Stimulated activated CD4-positive, alpha-beta T cell treated with anti-CD3 and anti-CD28 coated beads, Interleukin-4, amount 100 ng/mL, for 1 hour (primary cell): Measurements from ENCODE around the gene PLG.
"Not testable (repeated sequence)": the region's sequence is repeated elsewhere in the genome, so short reads cannot be mapped to it uniquely, and the experiment has no call there.

Source experiments
- DNase-seq: peaks from one replicate; pipeline ENCODE4 v3.0.0-alpha.2; 2020

PLG gene

GRCh38 chr6:160701918-160702680 is at the start of gene PLG:
Gene PLG (plus strand): TSS chr6:160702244. CDS start chr6:160702305, 61 bp downstream.
- DNase-seq: not testable (repeated sequence)

GRCh38 chr6:160659562-160659961 is 42.5 kb upstream of the PLG start:
- DNase-seq: no peak

GRCh38 chr6:160661216-160661615 is 40.8 kb upstream of the PLG start:
- no peak for DNase-seq

- no peak for DNase-seq
Observed at GRCh38 chr6:160662429-160662828, 39.6 kb upstream of the PLG start.

GRCh38 chr6:160662842-160663241 is 39.2 kb upstream of the PLG start:
- no peak for DNase-seq

GRCh38 chr6:160664198-160664597 is 37.8 kb upstream of the PLG start, which contains the start of gene LPA:
Gene LPA (minus strand): TSS chr6:160664275. CDS start chr6:160664214, 61 bp downstream.
- not testable (repeated sequence) for DNase-seq

- DNase-seq: peak; percentile 22
Observed at GRCh38 chr6:160667639-160668481, 34.2 kb upstream of the PLG start.

- DNase-seq: no peak
Observed at GRCh38 chr6:160668589-160668988, 33.5 kb upstream of the PLG start.

- not testable (repeated sequence) for DNase-seq
Observed at GRCh38 chr6:160676418-160676817, 25.6 kb upstream of the PLG start.

- no peak for DNase-seq
Observed at GRCh38 chr6:160678230-160678629, 23.8 kb upstream of the PLG start.

- no peak for DNase-seq
Observed at GRCh38 chr6:160678744-160679401, 23.2 kb upstream of the PLG start.

- DNase-seq: no peak
Observed at GRCh38 chr6:160679402-160679769, 22.7 kb upstream of the PLG start.

- DNase-seq: not testable (repeated sequence)
Observed at GRCh38 chr6:160685101-160685761, 16.8 kb upstream of the PLG start.

- no peak for DNase-seq
Observed at GRCh38 chr6:160685762-160686450, 16.1 kb upstream of the PLG start.

GRCh38 chr6:160690458-160690857 is 11.6 kb upstream of the PLG start:
- no peak for DNase-seq

- DNase-seq: no peak
Observed at GRCh38 chr6:160691617-160692016, 10.4 kb upstream of the PLG start.

GRCh38 chr6:160692369-160692959 is 9.6 kb upstream of the PLG start:
- DNase-seq: no peak

- DNase-seq: not testable (repeated sequence)
Observed at GRCh38 chr6:160695025-160695424, 7.0 kb upstream of the PLG start.

- not testable (repeated sequence) for DNase-seq
Observed at GRCh38 chr6:160695622-160696021, 6.4 kb upstream of the PLG start.

- DNase-seq: not testable (repeated sequence)
Observed at GRCh38 chr6:160696884-160697283, 5.2 kb upstream of the PLG start.

- no peak for DNase-seq
Observed at GRCh38 chr6:160697826-160698225, 4.2 kb upstream of the PLG start.

GRCh38 chr6:160704688-160705087 is 2.6 kb downstream of the PLG start:
- not testable (repeated sequence) for DNase-seq
